Measurements from ENCODE around the gene ARHGEF12. TPM values are rescaled to one million over a fixed set of nuclear protein-coding genes. Genes with fewer than 3 reads are reported as not detected.

The ARHGEF12 gene
- total RNA-seq, 1 experiment from 2014 or later: 15.4 TPM

- DNase-seq: no peak
- Histone ChIP-seq H3K9ac (ENCODE audit: low read length) (no peak overlapping the region), H3K36me3 (ENCODE audit: insufficient read depth, low read length) (no peaks in the 10 kb centered on the region), H3K4me3 (ENCODE audit: low read length) (no peak overlapping the region), H3K9me2 (replicated peaks; ENCODE audit: insufficient read depth, low read length) (no peaks in the 10 kb centered on the region), H3K4me2 (ENCODE audit: low read depth, low read length, poor library complexity, severe bottlenecking) (no peak overlapping the region), H3K27me3 (ENCODE audit: low read length) (no peaks in the 10 kb centered on the region), H4K20me1 (ENCODE audit: insufficient read depth, low read depth, low read length) (no peaks in the 10 kb centered on the region), H3K9me3 (ENCODE audit: low read length) (no peaks in the 10 kb centered on the region), H3K79me2 (ENCODE audit: low read length) (no peaks in the 10 kb centered on the region), H2AFZ (ENCODE audit: low read length) (no peak overlapping the region), H3K27ac (ENCODE audit: low read length) (no peak overlapping the region), H3K4me1 (ENCODE audit: low read length) (no peaks in the 10 kb centered on the region)
Observed at GRCh38 chr11:120519474-120519873, 183.3 kb downstream of the ARHGEF12 start.

DNA sequence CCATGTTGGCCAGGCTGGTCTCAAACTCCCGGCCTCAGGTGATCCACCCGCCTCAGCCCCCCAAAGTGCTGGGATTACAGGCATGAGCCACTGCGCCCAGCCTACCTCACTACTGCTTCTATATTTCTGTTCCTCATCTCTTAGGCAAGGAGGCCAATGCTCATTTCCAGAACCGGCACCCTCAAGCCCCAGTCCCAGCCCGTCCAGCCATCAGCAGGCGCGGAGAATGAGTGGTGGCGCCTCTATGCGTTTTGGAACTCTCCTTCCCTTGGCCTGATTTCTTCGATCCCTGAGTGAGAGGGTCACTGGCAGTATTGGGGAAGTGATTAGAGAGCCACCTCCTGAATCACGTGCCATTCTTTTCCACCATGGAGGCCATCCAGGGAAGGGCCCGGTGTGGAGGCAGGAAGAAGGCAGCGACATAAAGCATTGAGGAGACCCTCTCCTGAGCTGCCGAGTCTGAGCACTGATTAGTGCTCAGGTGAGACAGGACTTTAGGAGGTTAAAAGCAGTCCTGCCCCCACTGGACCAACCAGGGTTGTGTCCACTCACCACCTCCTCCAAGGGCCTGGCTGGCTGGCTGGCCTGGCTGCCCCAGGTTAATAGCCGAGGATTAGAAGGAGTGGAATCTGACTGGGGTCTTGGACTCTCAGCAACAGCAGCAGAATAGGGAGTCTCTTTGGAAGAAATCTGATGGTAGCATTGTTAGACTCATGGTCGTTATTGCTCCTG is 184.0 kb downstream of the ARHGEF12 start:
- H3K27ac ChIP-seq (ENCODE audit: low read length): no peak overlapping the region
- H3K27me3 ChIP-seq (ENCODE audit: low read length): no peaks in the 10 kb centered on the region
- no peaks in the 10 kb centered on the region for H4K20me1 ChIP-seq (ENCODE audit: insufficient read depth, low read depth, low read length)
- DNase-seq: no peak
- no peaks in the 10 kb centered on the region for H3K79me2 ChIP-seq (ENCODE audit: low read length)
- no peak overlapping the region for H3K4me3 ChIP-seq (ENCODE audit: low read length)
- H3K9me3 ChIP-seq (ENCODE audit: low read length): no peaks in the 10 kb centered on the region
- no peak overlapping the region for H3K4me2 ChIP-seq (ENCODE audit: low read depth, low read length, poor library complexity, severe bottlenecking)
- no peaks in the 10 kb centered on the region for H3K36me3 ChIP-seq (ENCODE audit: insufficient read depth, low read length)
- H2AFZ ChIP-seq (ENCODE audit: low read length): no peak overlapping the region
- H3K4me1 ChIP-seq (ENCODE audit: low read length): no peaks in the 10 kb centered on the region
- H3K9ac ChIP-seq (ENCODE audit: low read length): no peak overlapping the region
- H3K9me2 ChIP-seq (replicated peaks; ENCODE audit: insufficient read depth, low read length): no peaks in the 10 kb centered on the region

DNA sequence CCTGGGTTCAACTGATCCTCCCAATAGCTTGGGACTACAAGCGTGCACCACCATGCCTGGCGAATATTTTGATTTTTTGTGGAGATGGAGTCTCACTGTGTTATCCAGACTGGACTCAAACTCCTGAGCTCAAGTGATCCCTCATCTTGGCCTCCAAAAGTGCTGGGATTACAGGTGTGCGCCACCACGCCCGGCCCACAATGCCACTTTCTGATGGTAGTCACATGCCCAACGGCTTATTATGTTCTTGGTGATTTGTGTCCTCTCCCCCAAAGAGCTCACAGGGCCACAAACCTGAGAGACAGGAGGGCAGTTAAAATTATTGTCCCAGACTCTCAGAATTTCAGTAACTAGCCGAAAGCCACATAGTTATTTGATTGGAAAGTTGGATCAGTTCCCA is 185.0 kb downstream of the ARHGEF12 start:
- no peak overlapping the region for H3K4me2 ChIP-seq (ENCODE audit: low read depth, low read length, poor library complexity, severe bottlenecking)
- no peaks in the 10 kb centered on the region for H3K27me3 ChIP-seq (ENCODE audit: low read length)
- no peak overlapping the region for H2AFZ ChIP-seq (ENCODE audit: low read length)
- no peak for DNase-seq
- no peaks in the 10 kb centered on the region for H3K4me1 ChIP-seq (ENCODE audit: low read length)
- no peak overlapping the region for H3K9ac ChIP-seq (ENCODE audit: low read length)
- no peaks in the 10 kb centered on the region for H3K9me2 ChIP-seq (replicated peaks; ENCODE audit: insufficient read depth, low read length)
- no peak overlapping the region for H3K4me3 ChIP-seq (ENCODE audit: low read length)
- no peaks in the 10 kb centered on the region for H3K36me3 ChIP-seq (ENCODE audit: insufficient read depth, low read length)
- no peaks in the 10 kb centered on the region for H4K20me1 ChIP-seq (ENCODE audit: insufficient read depth, low read depth, low read length)
- no peak overlapping the region for H3K27ac ChIP-seq (ENCODE audit: low read length)
- no peaks in the 10 kb centered on the region for H3K9me3 ChIP-seq (ENCODE audit: low read length)
- no peaks in the 10 kb centered on the region for H3K79me2 ChIP-seq (ENCODE audit: low read length)

DNA sequence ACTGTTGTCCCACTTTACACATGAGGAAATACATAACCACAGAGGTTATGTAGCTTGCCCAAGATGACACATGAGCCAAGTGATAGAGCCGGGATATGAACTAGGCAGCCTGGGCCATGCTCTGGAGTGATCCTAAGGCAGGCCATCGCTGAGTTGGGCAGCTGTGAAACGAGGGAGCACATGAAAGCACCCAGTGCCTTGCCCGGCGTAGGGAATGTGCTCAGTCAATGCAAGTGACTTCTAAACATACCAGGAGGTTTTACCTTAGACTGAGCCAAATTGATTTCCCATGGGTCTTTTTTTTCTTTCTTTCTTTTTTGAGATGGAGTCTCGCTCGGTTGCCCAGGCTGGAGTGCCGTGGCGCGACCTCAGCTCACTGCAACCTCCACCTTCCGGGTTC is 185.8 kb downstream of the ARHGEF12 start:
- Histone ChIP-seq H3K27ac (ENCODE audit: low read length) (no peak overlapping the region), H3K36me3 (ENCODE audit: insufficient read depth, low read length) (no peaks in the 10 kb centered on the region), H3K27me3 (ENCODE audit: low read length) (no peaks in the 10 kb centered on the region), H3K9me3 (ENCODE audit: low read length) (no peaks in the 10 kb centered on the region), H3K9me2 (replicated peaks; ENCODE audit: insufficient read depth, low read length) (no peaks in the 10 kb centered on the region), H3K79me2 (ENCODE audit: low read length) (no peaks in the 10 kb centered on the region), H3K4me2 (ENCODE audit: low read depth, low read length, poor library complexity, severe bottlenecking) (no peak overlapping the region), H3K9ac (ENCODE audit: low read length) (no peak overlapping the region), H2AFZ (ENCODE audit: low read length) (no peak overlapping the region), H4K20me1 (ENCODE audit: insufficient read depth, low read depth, low read length) (no peaks in the 10 kb centered on the region), H3K4me1 (ENCODE audit: low read length) (no peaks in the 10 kb centered on the region), H3K4me3 (ENCODE audit: low read length) (no peak overlapping the region)
- no peak for DNase-seq

DNA sequence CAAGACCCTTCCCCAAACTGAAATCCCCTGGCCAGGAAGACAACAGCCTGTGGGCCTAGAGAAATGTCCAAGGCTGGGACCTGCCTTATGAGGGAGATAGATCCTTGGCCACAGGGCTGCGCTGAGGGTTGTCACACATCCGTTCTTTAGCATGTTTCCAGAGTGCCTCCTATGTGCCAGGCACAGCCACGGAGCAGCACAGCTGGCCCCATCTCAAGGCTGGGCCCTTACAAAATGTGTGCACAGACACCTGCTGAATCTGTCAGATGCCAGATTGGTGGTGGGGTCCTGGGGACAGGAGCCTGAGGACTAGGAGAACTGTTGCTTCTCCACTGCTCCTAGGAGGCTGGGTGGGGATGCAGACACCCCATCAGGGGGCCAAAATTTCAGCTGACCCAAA is 186.5 kb downstream of the ARHGEF12 start:
- Histone ChIP-seq H3K9ac (ENCODE audit: low read length) (no peak overlapping the region), H4K20me1 (ENCODE audit: insufficient read depth, low read depth, low read length) (no peaks in the 10 kb centered on the region), H3K4me2 (ENCODE audit: low read depth, low read length, poor library complexity, severe bottlenecking) (no peak overlapping the region), H3K9me3 (ENCODE audit: low read length) (no peaks in the 10 kb centered on the region), H3K36me3 (ENCODE audit: insufficient read depth, low read length) (no peaks in the 10 kb centered on the region), H3K27ac (ENCODE audit: low read length) (no peak overlapping the region), H3K27me3 (ENCODE audit: low read length) (no peaks in the 10 kb centered on the region), H2AFZ (ENCODE audit: low read length) (no peak overlapping the region), H3K79me2 (ENCODE audit: low read length) (no peaks in the 10 kb centered on the region), H3K4me3 (ENCODE audit: low read length) (no peak overlapping the region), H3K9me2 (replicated peaks; ENCODE audit: insufficient read depth, low read length) (no peaks in the 10 kb centered on the region), H3K4me1 (ENCODE audit: low read length) (no peaks in the 10 kb centered on the region)
- no peak for DNase-seq

DNA sequence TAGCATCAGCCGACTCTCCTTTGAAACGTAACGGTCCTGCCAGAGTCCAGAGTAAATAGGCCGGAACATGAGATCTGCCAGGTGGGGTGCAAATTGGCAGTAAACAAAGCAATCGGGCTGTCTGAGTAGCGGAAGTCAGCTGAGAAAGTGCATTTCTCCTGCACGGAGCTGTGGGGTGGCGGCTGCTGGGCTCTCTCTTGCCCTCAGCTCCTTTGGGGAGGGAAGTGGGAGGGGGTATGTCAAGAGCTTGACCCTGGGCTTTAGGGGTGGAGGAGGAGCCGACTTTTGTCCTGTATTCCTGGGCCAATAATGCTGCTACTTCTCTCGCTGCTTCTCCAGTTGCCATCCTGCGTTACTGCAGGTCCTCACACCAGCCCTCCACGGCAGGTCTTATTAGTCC is 187.0 kb downstream of the ARHGEF12 start:
- H3K27ac ChIP-seq (ENCODE audit: low read length): no peak overlapping the region
- no peaks in the 10 kb centered on the region for H4K20me1 ChIP-seq (ENCODE audit: insufficient read depth, low read depth, low read length)
- no peaks in the 10 kb centered on the region for H3K4me1 ChIP-seq (ENCODE audit: low read length)
- no peak overlapping the region for H2AFZ ChIP-seq (ENCODE audit: low read length)
- no peaks in the 10 kb centered on the region for H3K27me3 ChIP-seq (ENCODE audit: low read length)
- no peak overlapping the region for H3K4me3 ChIP-seq (ENCODE audit: low read length)
- no peak for DNase-seq
- no peaks in the 10 kb centered on the region for H3K9me3 ChIP-seq (ENCODE audit: low read length)
- H3K4me2 ChIP-seq (ENCODE audit: low read depth, low read length, poor library complexity, severe bottlenecking): no peak overlapping the region
- H3K9me2 ChIP-seq (replicated peaks; ENCODE audit: insufficient read depth, low read length): no peaks in the 10 kb centered on the region
- no peaks in the 10 kb centered on the region for H3K79me2 ChIP-seq (ENCODE audit: low read length)
- no peaks in the 10 kb centered on the region for H3K36me3 ChIP-seq (ENCODE audit: insufficient read depth, low read length)
- H3K9ac ChIP-seq (ENCODE audit: low read length): no peak overlapping the region

- H3K4me2 ChIP-seq (ENCODE audit: low read depth, low read length, poor library complexity, severe bottlenecking): no peak overlapping the region
- no peaks in the 10 kb centered on the region for H3K79me2 ChIP-seq (ENCODE audit: low read length)
Observed at GRCh38 chr11:120524536-120525085, 188.4 kb downstream of the ARHGEF12 start.

DNA sequence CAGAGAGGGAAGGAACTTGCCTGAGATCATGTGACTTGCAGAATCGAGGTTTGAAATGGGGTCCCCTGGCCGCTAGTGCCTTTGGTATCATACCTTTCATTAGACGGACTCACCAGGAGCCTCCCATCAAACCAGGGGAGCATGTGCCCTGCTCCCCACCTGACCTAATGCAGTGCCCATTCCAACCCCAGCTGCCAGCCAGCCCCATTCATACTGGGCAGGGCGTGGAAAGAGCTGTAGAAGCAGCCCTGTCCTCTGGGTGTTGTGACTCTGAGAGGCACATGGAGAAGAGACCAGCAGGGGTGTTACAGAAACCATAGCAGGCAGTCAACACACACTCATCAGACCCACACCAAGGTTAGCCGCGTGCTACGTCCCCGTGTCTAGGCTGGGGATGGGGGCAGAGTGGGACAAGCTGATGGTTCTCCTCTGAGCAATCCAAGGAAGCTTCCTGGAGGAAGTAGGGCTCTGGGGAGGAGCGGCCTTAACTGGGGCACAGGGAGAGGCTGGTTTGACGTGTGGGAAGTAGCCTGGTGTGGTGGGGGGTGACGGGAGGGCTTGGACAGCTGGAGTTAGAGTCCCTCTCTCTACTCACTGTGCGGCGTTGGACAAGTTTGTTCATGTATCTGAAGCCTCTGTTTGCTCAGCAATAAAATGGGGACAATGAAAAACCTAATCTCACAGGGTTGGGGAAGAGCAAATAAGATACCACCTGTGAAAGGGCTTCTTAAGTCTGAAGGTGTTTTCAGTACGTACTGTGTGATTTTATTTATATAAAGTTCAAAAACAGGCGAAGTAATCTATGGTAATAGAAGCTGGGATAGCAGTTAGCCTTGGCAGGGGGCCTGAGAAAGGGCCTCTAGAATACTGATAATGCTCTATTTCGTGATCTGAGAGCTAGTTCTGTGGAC is 189.3 kb downstream of the ARHGEF12 start:
- H3K4me2 ChIP-seq (ENCODE audit: low read depth, low read length, poor library complexity, severe bottlenecking): no peak overlapping the region
- H3K27ac ChIP-seq (ENCODE audit: low read length): no peak overlapping the region
- no peak overlapping the region for H3K4me3 ChIP-seq (ENCODE audit: low read length)
- no peaks in the 10 kb centered on the region for H3K9me2 ChIP-seq (replicated peaks; ENCODE audit: insufficient read depth, low read length)
- no peaks in the 10 kb centered on the region for H3K79me2 ChIP-seq (ENCODE audit: low read length)
- no peaks in the 10 kb centered on the region for H3K36me3 ChIP-seq (ENCODE audit: insufficient read depth, low read length)
- H3K4me1 ChIP-seq (ENCODE audit: low read length): no peaks in the 10 kb centered on the region
- no peaks in the 10 kb centered on the region for H4K20me1 ChIP-seq (ENCODE audit: insufficient read depth, low read depth, low read length)
- no peaks in the 10 kb centered on the region for H3K27me3 ChIP-seq (ENCODE audit: low read length)
- DNase-seq: no peak
- H3K9me3 ChIP-seq (ENCODE audit: low read length): no peaks in the 10 kb centered on the region
- no peak overlapping the region for H2AFZ ChIP-seq (ENCODE audit: low read length)
- no peak overlapping the region for H3K9ac ChIP-seq (ENCODE audit: low read length)

More at GRCh38 chr11:120524536-120525085, 188.4 kb downstream of the ARHGEF12 start:
- H4K20me1 ChIP-seq (ENCODE audit: insufficient read depth, low read depth, low read length): no peaks in the 10 kb centered on the region
- DNase-seq: no peak
- H3K36me3 ChIP-seq (ENCODE audit: insufficient read depth, low read length): no peaks in the 10 kb centered on the region
- no peak overlapping the region for H2AFZ ChIP-seq (ENCODE audit: low read length)
- H3K9me2 ChIP-seq (replicated peaks; ENCODE audit: insufficient read depth, low read length): no peaks in the 10 kb centered on the region
- H3K9me3 ChIP-seq (ENCODE audit: low read length): no peaks in the 10 kb centered on the region
- no peaks in the 10 kb centered on the region for H3K4me1 ChIP-seq (ENCODE audit: low read length)
- H3K4me3 ChIP-seq (ENCODE audit: low read length): no peak overlapping the region
- H3K9ac ChIP-seq (ENCODE audit: low read length): no peak overlapping the region
- no peaks in the 10 kb centered on the region for H3K27me3 ChIP-seq (ENCODE audit: low read length)
- no peak overlapping the region for H3K27ac ChIP-seq (ENCODE audit: low read length)
